HEK293 (cell line): ENCODE measurements around the gene NOS1AP.

Experiments
- CTCF ChIA-PET: fragments of 350-600 bp; formaldehyde crosslinking; extraction: SDS; loops from one replicate; lab custom pipeline; 2021; ENCODE audit warnings: antibody characterized with exemption; lab: Yijun Ruan, JAX
- POLR2A ChIA-PET: fragments of 300-600 bp; formaldehyde crosslinking; extraction: SDS; loops from one replicate; lab custom pipeline; 2020; ENCODE audit warnings: antibody characterized with exemption, inconsistent platforms; lab: Yijun Ruan, JAX
- H3K27ac ChIP-seq: fragments of 200-500 bp; sonication (Bioruptor generic); 2 replicates; pipeline ENCODE4 v1.5.1; 2014; ENCODE audit warnings: low read depth, low read length, control low read depth, inconsistent platforms; ENCODE audit errors: extremely low read depth
- H3K36me3 ChIP-seq, 2 experiments: fragments of 200-500 bp in 1 of 2; sonication (Bioruptor generic) in 1 of 2; 1 replicate in 1 of 2; 2 replicates in 1 of 2; pipeline ENCODE4 v1.5.1; 2014 to 2017; ENCODE audit warnings: inconsistent platforms in 2 of 2, low read length in 2 of 2; ENCODE audit not compliant: control insufficient read depth in 2 of 2, insufficient read depth in 1 of 2
- H3K4me1 ChIP-seq: fragments of 200-500 bp; sonication (Bioruptor generic); 2 replicates; pipeline ENCODE4 v1.5.1; 2014; ENCODE audit warnings: mild to moderate bottlenecking, low read length, inconsistent platforms; ENCODE audit not compliant: control insufficient read depth, insufficient read depth
- H3K4me3 ChIP-seq: 2 replicates; pipeline ENCODE4 v1.5.1; 2011; ENCODE audit warnings: low read depth, mild to moderate bottlenecking, control low read depth, low read length, moderate library complexity
- H3K9me3 ChIP-seq: fragments of 200-500 bp; sonication (Bioruptor generic); 2 replicates; pipeline ENCODE4 v1.5.1; 2014; ENCODE audit warnings: low read depth, low read length, inconsistent platforms; ENCODE audit not compliant: control insufficient read depth, insufficient read depth
- GLIS1 ChIP-seq: fragments of 450-650 bp; formaldehyde crosslinking; IDR thresholded peaks from 2 replicates; pipeline ENCODE4 v1.5.1; 2016; ENCODE audit warnings: missing biosample characterization, missing genetic modification characterization
- IKZF3 ChIP-seq: fragments of 450-650 bp; IDR thresholded peaks from 2 replicates; pipeline ENCODE4 v1.5.0; 2018; ENCODE audit warnings: missing biosample characterization, mild to moderate bottlenecking, missing genetic modification characterization, moderate library complexity
- MZF1 ChIP-seq: fragments of 450-650 bp; formaldehyde crosslinking; IDR thresholded peaks from 2 replicates; pipeline ENCODE4 v1.5.1; 2017; ENCODE audit warnings: missing biosample characterization, missing genetic modification characterization, borderline replicate concordance
- SP7 ChIP-seq: fragments of 450-650 bp; formaldehyde crosslinking; IDR thresholded peaks from 2 replicates; pipeline ENCODE4 v1.5.1; 2016; ENCODE audit warnings: missing biosample characterization, missing genetic modification characterization
- ZFP69B ChIP-seq: fragments of 450-650 bp; formaldehyde crosslinking; IDR thresholded peaks from 2 replicates; pipeline ENCODE4 v1.5.1; 2016; ENCODE audit warnings: missing biosample characterization, missing genetic modification characterization
- ZIC2 ChIP-seq: fragments of 450-650 bp; formaldehyde crosslinking; IDR thresholded peaks from 2 replicates; pipeline ENCODE4 v1.5.1; 2016; ENCODE audit warnings: missing biosample characterization, missing genetic modification characterization
- ZNF121 ChIP-seq: fragments of 450-650 bp; formaldehyde crosslinking; IDR thresholded peaks from 2 replicates; pipeline ENCODE4 v1.5.1; 2016; ENCODE audit warnings: missing biosample characterization, missing genetic modification characterization
- ZNF223 ChIP-seq: fragments of 450-650 bp; formaldehyde crosslinking; IDR thresholded peaks from 2 replicates; pipeline ENCODE4 v1.5.1; 2016; ENCODE audit warnings: missing biosample characterization, missing genetic modification characterization
- ZNF335 ChIP-seq: fragments of 450-650 bp; formaldehyde crosslinking; conservative IDR thresholded peaks from 2 replicates; pipeline ENCODE4 v1.5.1; 2016; ENCODE audit warnings: missing biosample characterization, missing genetic modification characterization
- ZNF529 ChIP-seq: fragments of 450-650 bp; formaldehyde crosslinking; IDR thresholded peaks from 2 replicates; pipeline ENCODE4 v1.5.1; 2017; ENCODE audit warnings: missing genetic modification characterization, missing biosample characterization; ENCODE audit not compliant: insufficient replicate concordance
- ZNF629 ChIP-seq: fragments of 450-650 bp; formaldehyde crosslinking; IDR thresholded peaks from 2 replicates; pipeline ENCODE4 v1.5.1; 2017; ENCODE audit warnings: missing biosample characterization, missing genetic modification characterization
- ZNF707 ChIP-seq: fragments of 450-650 bp; formaldehyde crosslinking; IDR thresholded peaks from 2 replicates; pipeline ENCODE4 v1.5.1; 2016; ENCODE audit warnings: missing biosample characterization, missing genetic modification characterization
- TF ChIP-seq, protein P1 (sequence below): fragments of 450-650 bp; formaldehyde crosslinking; IDR thresholded peaks from 2 replicates; pipeline ENCODE4 v1.5.1; 2016; ENCODE audit warnings: missing biosample characterization, missing genetic modification characterization
- TF ChIP-seq, protein P2 (sequence below): fragments of 450-650 bp; formaldehyde crosslinking; IDR thresholded peaks from 2 replicates; pipeline ENCODE4 v1.5.1; 2016; ENCODE audit warnings: missing biosample characterization, missing genetic modification characterization, low read depth
- TF ChIP-seq, protein P3 (sequence below): fragments of 450-650 bp; formaldehyde crosslinking; IDR thresholded peaks from 2 replicates; pipeline ENCODE4 v1.5.1; 2016; ENCODE audit warnings: missing biosample characterization, missing genetic modification characterization
- TF ChIP-seq, protein P4 (sequence below): fragments of 450-650 bp; formaldehyde crosslinking; IDR thresholded peaks from 2 replicates; pipeline ENCODE4 v1.5.1; 2016; ENCODE audit warnings: missing biosample characterization, missing genetic modification characterization
- TF ChIP-seq, protein P5 (sequence below): fragments of 450-650 bp; formaldehyde crosslinking; IDR thresholded peaks from 2 replicates; pipeline ENCODE4 v1.5.1; 2016; ENCODE audit warnings: missing biosample characterization, missing genetic modification characterization

NOS1AP gene

DNA sequence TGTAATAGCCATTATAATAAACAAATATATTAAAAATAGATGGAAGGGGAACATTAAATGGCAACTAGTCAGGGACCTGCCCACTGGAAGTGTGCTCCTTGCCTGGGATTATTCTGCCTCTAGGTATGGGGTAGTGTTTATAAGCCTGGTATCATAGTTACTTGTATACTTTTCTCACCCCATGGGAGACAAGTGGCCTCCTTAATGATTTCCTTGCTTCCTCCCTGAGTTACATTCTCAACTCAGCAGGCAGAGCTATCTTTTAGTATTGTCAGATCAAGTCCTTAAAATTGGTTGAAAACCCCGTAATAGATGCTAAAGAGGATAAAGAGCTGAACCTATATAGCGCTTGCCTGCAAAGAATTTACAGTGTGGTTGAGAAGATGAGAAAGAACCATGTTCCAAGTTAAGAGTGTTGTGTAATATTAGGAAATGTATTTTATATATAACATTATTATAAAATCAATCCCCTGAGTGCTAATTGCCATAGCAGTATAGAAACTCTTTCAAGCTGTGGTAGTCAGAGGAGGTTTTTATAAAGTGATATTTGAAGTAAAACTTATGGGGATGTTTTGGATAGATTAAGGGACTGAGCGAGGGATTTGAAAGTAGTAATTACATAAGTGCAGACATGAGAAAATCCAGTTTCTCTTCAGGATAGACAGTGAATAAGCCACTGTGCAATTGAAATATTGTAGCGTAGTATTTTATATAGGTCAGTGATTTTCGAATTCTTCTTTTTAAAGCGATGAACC, 200.7 kb downstream of the NOS1AP start:
- no peak overlapping the region for H3K27ac ChIP-seq
- POLR2A ChIA-PET, result no interaction called here

DNA sequence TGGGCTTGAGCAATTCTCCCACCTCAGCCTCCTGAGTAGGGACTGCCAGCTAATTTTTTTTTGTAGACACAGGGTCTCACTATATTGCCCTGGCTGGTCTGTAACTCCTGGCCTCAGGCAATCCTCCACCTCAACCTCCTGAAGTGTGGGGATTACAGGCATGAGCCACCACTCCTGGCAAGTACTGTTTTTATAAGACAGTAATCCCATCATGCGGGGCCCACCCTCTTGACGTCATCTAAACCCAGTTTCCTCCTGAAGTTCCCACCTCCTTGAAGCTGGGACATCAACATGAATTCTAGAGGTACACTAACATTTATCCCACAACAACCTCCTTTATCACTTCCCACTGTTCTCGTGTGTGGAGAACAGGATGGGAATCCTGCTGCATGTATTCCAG, 202.5 kb downstream of the NOS1AP start:
- Histone ChIP-seq H3K4me3 (no peak overlapping the region), H3K27ac (no peak overlapping the region), H3K36me3 (no peaks in the 10 kb centered on the region), H3K9me3 (no peaks in the 10 kb centered on the region), H3K4me1 (peaks cover 3% of the 10 kb centered on the region; the same call in 1 of the 2 replicates)
- POLR2A ChIA-PET, result no interaction called here
- TF ChIP-seq IKZF3 (tag by site-specific recombination), result 0 out of 2 replicates have a peak, but pooled peaks have one; percentile 11
- TF ChIP-seq, protein P1, sequence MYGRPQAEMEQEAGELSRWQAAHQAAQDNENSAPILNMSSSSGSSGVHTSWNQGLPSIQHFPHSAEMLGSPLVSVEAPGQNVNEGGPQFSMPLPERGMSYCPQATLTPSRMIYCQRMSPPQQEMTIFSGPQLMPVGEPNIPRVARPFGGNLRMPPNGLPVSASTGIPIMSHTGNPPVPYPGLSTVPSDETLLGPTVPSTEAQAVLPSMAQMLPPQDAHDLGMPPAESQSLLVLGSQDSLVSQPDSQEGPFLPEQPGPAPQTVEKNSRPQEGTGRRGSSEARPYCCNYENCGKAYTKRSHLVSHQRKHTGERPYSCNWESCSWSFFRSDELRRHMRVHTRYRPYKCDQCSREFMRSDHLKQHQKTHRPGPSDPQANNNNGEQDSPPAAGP (tag by site-specific recombination), result peak; percentile 28; the same call in 1 of the 2 replicates
- TF ChIP-seq, protein P2, sequence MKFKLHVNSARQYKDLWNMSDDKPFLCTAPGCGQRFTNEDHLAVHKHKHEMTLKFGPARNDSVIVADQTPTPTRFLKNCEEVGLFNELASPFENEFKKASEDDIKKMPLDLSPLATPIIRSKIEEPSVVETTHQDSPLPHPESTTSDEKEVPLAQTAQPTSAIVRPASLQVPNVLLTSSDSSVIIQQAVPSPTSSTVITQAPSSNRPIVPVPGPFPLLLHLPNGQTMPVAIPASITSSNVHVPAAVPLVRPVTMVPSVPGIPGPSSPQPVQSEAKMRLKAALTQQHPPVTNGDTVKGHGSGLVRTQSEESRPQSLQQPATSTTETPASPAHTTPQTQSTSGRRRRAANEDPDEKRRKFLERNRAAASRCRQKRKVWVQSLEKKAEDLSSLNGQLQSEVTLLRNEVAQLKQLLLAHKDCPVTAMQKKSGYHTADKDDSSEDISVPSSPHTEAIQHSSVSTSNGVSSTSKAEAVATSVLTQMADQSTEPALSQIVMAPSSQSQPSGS (tag by site-specific recombination), result peak; percentile 56
- TF ChIP-seq, protein P3, sequence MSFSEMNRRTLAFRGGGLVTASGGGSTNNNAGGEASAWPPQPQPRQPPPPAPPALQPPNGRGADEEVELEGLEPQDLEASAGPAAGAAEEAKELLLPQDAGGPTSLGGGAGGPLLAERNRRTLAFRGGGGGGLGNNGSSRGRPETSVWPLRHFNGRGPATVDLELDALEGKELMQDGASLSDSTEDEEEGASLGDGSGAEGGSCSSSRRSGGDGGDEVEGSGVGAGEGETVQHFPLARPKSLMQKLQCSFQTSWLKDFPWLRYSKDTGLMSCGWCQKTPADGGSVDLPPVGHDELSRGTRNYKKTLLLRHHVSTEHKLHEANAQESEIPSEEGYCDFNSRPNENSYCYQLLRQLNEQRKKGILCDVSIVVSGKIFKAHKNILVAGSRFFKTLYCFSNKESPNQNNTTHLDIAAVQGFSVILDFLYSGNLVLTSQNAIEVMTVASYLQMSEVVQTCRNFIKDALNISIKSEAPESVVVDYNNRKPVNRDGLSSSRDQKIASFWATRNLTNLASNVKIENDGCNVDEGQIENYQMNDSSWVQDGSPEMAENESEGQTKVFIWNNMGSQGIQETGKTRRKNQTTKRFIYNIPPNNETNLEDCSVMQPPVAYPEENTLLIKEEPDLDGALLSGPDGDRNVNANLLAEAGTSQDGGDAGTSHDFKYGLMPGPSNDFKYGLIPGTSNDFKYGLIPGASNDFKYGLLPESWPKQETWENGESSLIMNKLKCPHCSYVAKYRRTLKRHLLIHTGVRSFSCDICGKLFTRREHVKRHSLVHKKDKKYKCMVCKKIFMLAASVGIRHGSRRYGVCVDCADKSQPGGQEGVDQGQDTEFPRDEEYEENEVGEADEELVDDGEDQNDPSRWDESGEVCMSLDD (tag by site-specific recombination), result no peak
- TF ChIP-seq ZNF223 (tag by site-specific recombination), result no peak
- peak; percentile 29; the same call in 1 of the 2 replicates for TF ChIP-seq ZNF629 (tag by site-specific recombination)
- peak; percentile 57; the same call in 1 of the 2 replicates for TF ChIP-seq MZF1 (tag by site-specific recombination)
- TF ChIP-seq ZNF121, result peak; percentile 89
- TF ChIP-seq ZFP69B (tag by site-specific recombination), result peak; percentile 88
- TF ChIP-seq ZNF707, result no peak
- TF ChIP-seq SP7 (tag by site-specific recombination), result peak; percentile 48; the same call in 1 of the 2 replicates
- TF ChIP-seq, protein P4, sequence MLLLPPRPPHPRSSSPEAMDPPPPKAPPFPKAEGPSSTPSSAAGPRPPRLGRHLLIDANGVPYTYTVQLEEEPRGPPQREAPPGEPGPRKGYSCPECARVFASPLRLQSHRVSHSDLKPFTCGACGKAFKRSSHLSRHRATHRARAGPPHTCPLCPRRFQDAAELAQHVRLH (tag by site-specific recombination), result no peak
- TF ChIP-seq, protein P5, sequence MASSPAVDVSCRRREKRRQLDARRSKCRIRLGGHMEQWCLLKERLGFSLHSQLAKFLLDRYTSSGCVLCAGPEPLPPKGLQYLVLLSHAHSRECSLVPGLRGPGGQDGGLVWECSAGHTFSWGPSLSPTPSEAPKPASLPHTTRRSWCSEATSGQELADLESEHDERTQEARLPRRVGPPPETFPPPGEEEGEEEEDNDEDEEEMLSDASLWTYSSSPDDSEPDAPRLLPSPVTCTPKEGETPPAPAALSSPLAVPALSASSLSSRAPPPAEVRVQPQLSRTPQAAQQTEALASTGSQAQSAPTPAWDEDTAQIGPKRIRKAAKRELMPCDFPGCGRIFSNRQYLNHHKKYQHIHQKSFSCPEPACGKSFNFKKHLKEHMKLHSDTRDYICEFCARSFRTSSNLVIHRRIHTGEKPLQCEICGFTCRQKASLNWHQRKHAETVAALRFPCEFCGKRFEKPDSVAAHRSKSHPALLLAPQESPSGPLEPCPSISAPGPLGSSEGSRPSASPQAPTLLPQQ, result peak; percentile 98
- TF ChIP-seq ZNF529 (tag by site-specific recombination), result no peak
- CTCF ChIA-PET, result interaction anchor here (0.6 to 1.9 kb wide), 3 partner anchors 121 to 216 kb away, joined by 3 to 12 read pairs (median 3); no protein-coding TSS in a partner anchor

More for the DNA sequence above, 200.7 kb downstream of the NOS1AP start:
- TF ChIP-seq GLIS1, result peak; percentile 74
- TF ChIP-seq ZIC2 (tag by site-specific recombination), result peak; percentile 50
- TF ChIP-seq ZNF335, result no peak
- Histone ChIP-seq H3K36me3 (no peaks in the 10 kb centered on the region), H3K4me1 (peaks cover 3% of the 10 kb centered on the region; the same call in 1 of the 2 replicates), H3K9me3 (no peaks in the 10 kb centered on the region), H3K4me3 (no peak overlapping the region)
- CTCF ChIA-PET, result interaction anchor here (1.0 kb wide), 1 partner anchor 13 kb away, joined by 6 read pairs; no protein-coding TSS in a partner anchor
